Smooth muscle cell of the umbilical artery (primary cell): Measurements from ENCODE around the gene TF. TPM values are rescaled to one million over a fixed set of nuclear protein-coding genes. Genes with fewer than 3 reads are reported as not detected.

ENCODE experiments used
- total RNA-seq: library from RNA; depleted of rRNA; stranded (reverse); fragments of >200 nt; gene quantifications from 2 replicates; pipeline ENCODE4 v1.2.3, GENCODE V29; 2014

The TF gene
- total RNA-seq: under 0.01 and 0.14 TPM in 2 replicates

DNA sequence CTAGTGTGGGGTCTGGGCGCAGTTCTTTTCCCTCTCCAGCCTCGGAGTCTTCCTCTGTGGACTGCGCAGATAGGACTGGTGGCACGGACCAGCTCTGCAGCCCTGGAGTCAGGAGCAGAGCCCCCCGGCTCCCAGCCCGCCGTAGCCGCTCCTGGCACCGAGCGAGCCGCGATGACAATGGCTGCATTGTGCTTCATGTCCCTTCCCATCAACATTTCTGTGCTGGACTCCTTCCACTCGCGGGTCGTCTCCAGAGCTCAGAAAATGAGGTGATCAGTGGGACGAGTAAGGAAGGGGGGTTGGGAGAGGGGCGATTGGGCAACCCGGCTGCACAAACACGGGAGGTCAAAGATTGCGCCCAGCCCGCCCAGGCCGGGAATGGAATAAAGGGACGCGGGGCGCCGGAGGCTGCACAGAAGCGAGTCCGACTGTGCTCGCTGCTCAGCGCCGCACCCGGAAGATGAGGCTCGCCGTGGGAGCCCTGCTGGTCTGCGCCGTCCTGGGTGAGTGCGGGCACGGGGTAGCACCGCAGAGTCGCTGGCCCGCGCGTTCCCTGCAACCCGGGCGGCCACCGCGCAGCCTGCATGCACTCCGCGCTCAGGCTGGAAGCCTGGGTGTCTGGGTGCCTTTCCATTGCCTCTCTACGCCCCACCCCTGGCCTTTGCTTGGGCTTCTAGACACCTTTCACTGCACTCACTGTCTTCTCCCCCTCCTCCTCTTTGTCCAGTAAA is at the start of gene TF:
TF (plus strand) TSS at position 413 of the 731 bp plus-strand sequence; CDS start at position 461, 48 bp downstream.

DNA sequence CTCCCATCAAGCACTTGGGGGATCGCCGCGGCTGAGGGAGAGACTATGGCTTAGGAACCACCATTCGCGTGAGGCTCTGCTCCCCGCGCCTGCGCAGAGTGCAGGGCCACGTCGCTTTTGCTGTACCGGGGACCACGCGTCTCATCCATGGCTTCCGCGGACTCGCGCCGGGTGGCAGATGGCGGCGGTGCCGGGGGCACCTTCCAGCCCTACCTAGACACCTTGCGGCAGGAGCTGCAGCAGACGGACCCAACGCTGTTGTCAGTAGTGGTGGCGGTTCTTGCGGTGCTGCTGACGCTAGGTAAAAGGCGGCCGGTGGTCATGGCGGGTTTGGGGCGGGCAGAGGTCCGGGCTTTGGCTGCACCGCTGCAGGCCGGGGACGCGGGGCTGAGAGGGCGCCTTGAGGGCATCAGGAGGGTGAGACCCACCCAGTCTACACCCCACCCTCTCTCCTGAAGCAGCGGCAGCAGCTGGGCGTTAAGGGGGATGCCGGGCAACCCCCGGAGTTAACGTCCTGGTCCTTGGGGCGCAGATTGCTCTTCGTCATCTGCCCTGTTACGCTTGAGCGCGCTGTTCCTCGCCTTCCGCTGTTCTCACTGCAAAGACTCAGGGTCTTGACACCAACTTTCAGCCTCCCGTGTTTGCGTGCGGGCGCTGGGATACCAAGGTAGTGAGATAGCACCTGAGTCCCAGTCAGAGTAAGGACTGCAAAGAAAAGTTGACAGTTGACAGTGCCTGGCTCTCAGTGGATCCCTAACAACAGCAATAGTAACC is 59.7 kb downstream of the TF start, which contains the start of gene SRPRB:
SRPRB (plus strand) TSS at position 114 of the 774 bp plus-strand sequence; CDS start at position 148, 34 bp downstream.

Other genes with a start within 250 kb of the TF start
- 177 and 246 TPM in 2 replicates for gene CDV3, start 172.7 kb upstream of the TF start, total RNA-seq
- 19.3 and 35.8 TPM in 2 replicates for gene TOPBP1, start 84.5 kb upstream of the TF start, total RNA-seq
- gene SRPRB, start 59.4 kb downstream of the TF start, total RNA-seq: 97.6 and 131 TPM in 2 replicates
- gene RAB6B, start 149.5 kb downstream of the TF start, total RNA-seq: 0.30 and 1.6 TPM in 2 replicates